HCT116 (cell line): ENCODE data around the gene AQP9. TPM values are rescaled to one million over a fixed set of nuclear protein-coding genes. Genes with fewer than 3 reads are reported as not detected.

Experiments
- ATAC-seq: fragments of 200-7000 bp; cut with Tn5 transposase; 2 replicates; pipeline ENCODE4 v1.9.1; 2020; ENCODE audit warnings: mild to moderate bottlenecking, moderate library complexity
- BruUV-seq: library from RNA; stranded (reverse); fragments of 400-500 nt; replicated peaks from 2 replicates; lab custom pipeline; 2021; lab: Mats Ljungman, UMichigan
- CTCF ChIA-PET: fragments of 300-600 bp; sonication (Branson Sonifier 250); formaldehyde crosslinking; loops from one replicate; lab custom pipeline; 2021; ENCODE audit warnings: antibody characterized with exemption; lab: Charles Lee
- POLR2A ChIA-PET: fragments of 300-600, 350-600 bp; sonication (Branson Sonifier 250); formaldehyde crosslinking; loops from one replicate; lab custom pipeline; 2021; ENCODE audit warnings: antibody characterized with exemption; lab: Charles Lee
- RAD21 ChIA-PET, 2 experiments: fragments of 300-600 bp; sonication (Branson Sonifier 250); formaldehyde crosslinking; loops; one replicate each; lab custom pipeline; 2023; ENCODE audit warnings: low total read pairs in 2 of 2; ENCODE audit not compliant: uncharacterized antibody in 2 of 2, unreplicated experiment in 2 of 2, low non-redundant PET in 1 of 2; lab: Charles Lee
- DNase-seq: peaks from one replicate; pipeline ENCODE4 v3.0.0-alpha.2; 2010; ENCODE audit warnings: low read depth, low spot score
- H2AFZ ChIP-seq: fragments of 200-600 bp; shearing (Covaris generic), sonication (generic); 2 replicates; pipeline ENCODE4 v1.6.1; 2017; ENCODE audit warnings: low read depth, mixed run types, mixed read lengths, antibody characterized with exemption, low read length; ENCODE audit not compliant: poor library complexity, severe bottlenecking
- H3K27ac ChIP-seq: 2 replicates; pipeline ENCODE4 v1.5.1; 2012; ENCODE audit warnings: low read depth, low read length
- H3K27me3 ChIP-seq: fragments of 200-600 bp; sonication (generic); 2 replicates; pipeline ENCODE4 v1.6.1; 2016; ENCODE audit warnings: mixed run types, low read length, mixed read lengths; ENCODE audit not compliant: insufficient read depth
- H3K36me3 ChIP-seq, 2 experiments: fragments of 200-500 bp in 1 of 2; fragments of 200-600 bp in 1 of 2; sonication (Bioruptor generic) in 1 of 2; sonication (generic) in 1 of 2; 2 replicates each; pipeline versions ENCODE4 v1.5.1 to v1.6.1; 2014 to 2016; ENCODE audit warnings: low read length in 2 of 2, inconsistent platforms in 1 of 2, mixed read lengths in 1 of 2, mixed run types in 1 of 2; ENCODE audit not compliant: insufficient read depth in 2 of 2, control insufficient read depth in 1 of 2
- H3K4me1 ChIP-seq, 2 experiments: fragments of 200-600 bp in 1 of 2; sonication (generic) in 1 of 2; 2 replicates each; pipeline versions ENCODE4 v1.5.1 to v1.6.1; 2012 to 2017; ENCODE audit warnings: low read length in 2 of 2, inconsistent platforms in 1 of 2, mild to moderate bottlenecking in 1 of 2, mixed read lengths in 1 of 2, mixed run types in 1 of 2, moderate library complexity in 1 of 2; ENCODE audit not compliant: insufficient read depth in 2 of 2, control insufficient read depth in 1 of 2
- H3K4me2 ChIP-seq: fragments of 200-600 bp; sonication (generic); 2 replicates; pipeline ENCODE4 v1.6.1; 2017; ENCODE audit warnings: mixed run types, low read length, mixed read lengths
- H3K4me3 ChIP-seq, 2 experiments: fragments of 200-600 bp in 1 of 2; sonication (generic) in 1 of 2; replicated peaks in 1 of 2; 2 replicates each; pipeline ENCODE4 v1.5.1; 2011 to 2016; ENCODE audit warnings: low read length in 2 of 2, control low read depth in 1 of 2, low read depth in 1 of 2, mild to moderate bottlenecking in 1 of 2, mixed read lengths in 1 of 2, mixed run types in 1 of 2
- H3K79me2 ChIP-seq: fragments of 200-600 bp; sonication (generic); 2 replicates; pipeline ENCODE4 v1.6.1; 2017; ENCODE audit warnings: mild to moderate bottlenecking, mixed run types, low read length, moderate library complexity, mixed read lengths; ENCODE audit not compliant: insufficient read depth
- H3K9ac ChIP-seq: fragments of 200-600 bp; sonication (generic); 2 replicates; pipeline ENCODE4 v1.6.1; 2016; ENCODE audit warnings: low read length, mixed read lengths
- H3K9me2 ChIP-seq: fragments of 200-600 bp; sonication (generic), shearing (Covaris generic); 2 replicates; pipeline ENCODE4 v1.6.1; 2017; ENCODE audit warnings: mixed run types, mild to moderate bottlenecking, moderate library complexity; ENCODE audit not compliant: insufficient read depth
- H3K9me3 ChIP-seq, 2 experiments: fragments of 200-500 bp in 1 of 2; fragments of 200-600 bp in 1 of 2; sonication (Bioruptor generic) in 1 of 2; sonication (generic) in 1 of 2; 2 replicates each; pipeline ENCODE4 v1.6.1; 2014 to 2017; ENCODE audit warnings: low read length in 2 of 2, mixed read lengths in 2 of 2, inconsistent platforms in 1 of 2, low read depth in 1 of 2, mild to moderate bottlenecking in 1 of 2, mixed run types in 1 of 2, moderate library complexity in 1 of 2; ENCODE audit not compliant: control insufficient read depth in 1 of 2, insufficient read depth in 1 of 2
- H4K20me1 ChIP-seq: fragments of 200-600 bp; sonication (generic), shearing (Covaris generic); 2 replicates; pipeline ENCODE4 v1.6.1; 2017; ENCODE audit warnings: mixed run types, mild to moderate bottlenecking, moderate library complexity; ENCODE audit not compliant: insufficient read depth
- CBX3 ChIP-seq: IDR thresholded peaks from 2 replicates; pipeline ENCODE4 v1.6.1; 2012; ENCODE audit warnings: low read depth
- EGR1 ChIP-seq: IDR thresholded peaks from 2 replicates; pipeline ENCODE4 v1.6.1; 2012; ENCODE audit warnings: low read depth
- ELF1 ChIP-seq: IDR thresholded peaks from 2 replicates; pipeline ENCODE4 v1.6.1; 2012; ENCODE audit warnings: low read depth, borderline replicate concordance
- EZH2 ChIP-seq: fragments of 200-600 bp; sonication (generic); IDR thresholded peaks from 2 replicates; pipeline ENCODE4 v1.6.1; 2017; ENCODE audit warnings: antibody characterized with exemption, mixed run types
- EZH2phosphoT487 ChIP-seq: fragments of 200-600 bp; IDR thresholded peaks from 2 replicates; pipeline ENCODE4 v1.6.1; 2018; ENCODE audit warnings: antibody characterized with exemption, borderline replicate concordance
- POLR2A ChIP-seq: IDR thresholded peaks from 2 replicates; pipeline ENCODE4 v1.7.0; 2011; ENCODE audit warnings: borderline replicate concordance; ENCODE audit not compliant: insufficient read depth, insufficient read length; ENCODE audit errors: extremely low read depth
- POLR2AphosphoS5 ChIP-seq: IDR thresholded peaks from 2 replicates; pipeline ENCODE4 v1.6.1; 2011; ENCODE audit warnings: mild to moderate bottlenecking, low read depth, low read length, moderate library complexity
- RAD21 ChIP-seq: IDR thresholded peaks from 2 replicates; pipeline ENCODE4 v1.6.1; 2012; ENCODE audit warnings: low read depth, mild to moderate bottlenecking
- SP1 ChIP-seq: IDR thresholded peaks from 2 replicates; pipeline ENCODE4 v1.6.1; 2012; ENCODE audit warnings: low read depth
- SRF ChIP-seq: IDR thresholded peaks from 2 replicates; pipeline ENCODE4 v1.6.1; 2012; ENCODE audit warnings: low read depth
- YY1 ChIP-seq: IDR thresholded peaks from 2 replicates; pipeline ENCODE4 v1.6.1; 2011; ENCODE audit warnings: low read length, low read depth, moderate library complexity, mild to moderate bottlenecking; ENCODE audit not compliant: insufficient replicate concordance; ENCODE audit errors: extremely low read depth
- ZNF274 ChIP-seq: fragments of 200-500 bp; sonication (Bioruptor generic); IDR thresholded peaks from 2 replicates; pipeline ENCODE4 v1.6.1; 2014; ENCODE audit warnings: mild to moderate bottlenecking, low read depth, low read length, inconsistent platforms
- intact Hi-C: fragments of 100-400 bp; cut with micrococcal nuclease; formaldehyde crosslinking; loops from 2 replicates; pipeline ENCODE4 v1.10.0; 2022
- total RNA-seq: library from RNA; stranded (reverse); gene quantifications from one replicate; pipeline ENCODE4 v1.2.1, GENCODE V29; 2021; ENCODE audit not compliant: unreplicated experiment
- TF ChIP-seq, protein P1 (sequence below): IDR thresholded peaks from 2 replicates; pipeline ENCODE4 v1.6.1; 2012; ENCODE audit warnings: low read depth
- TF ChIP-seq, protein P2 (sequence below), 3 experiments: fragments of 200-600 bp in 1 of 3; sonication (generic) in 1 of 3; IDR thresholded peaks in 2 of 3; conservative IDR thresholded peaks in 1 of 3; 2 replicates each; pipeline ENCODE4 v1.5.1; 2012 to 2017; ENCODE audit warnings: low read depth in 2 of 3, low read length in 2 of 3, antibody characterized with exemption in 1 of 3, borderline replicate concordance in 1 of 3, control low read depth in 1 of 3, mild to moderate bottlenecking in 1 of 3, mixed read lengths in 1 of 3, mixed run types in 1 of 3, moderate library complexity in 1 of 3; ENCODE audit not compliant: insufficient read depth in 1 of 3
- TF ChIP-seq, protein P3 (sequence below): IDR thresholded peaks from 2 replicates; pipeline ENCODE4 v1.6.1; 2012
- TF ChIP-seq, protein P4 (sequence below): IDR thresholded peaks from 2 replicates; pipeline ENCODE4 v1.6.1; 2011; ENCODE audit warnings: mild to moderate bottlenecking, low read length, moderate library complexity; ENCODE audit not compliant: insufficient replicate concordance; ENCODE audit errors: extremely low read depth

AQP9 gene
- total RNA-seq, 1 experiment from 2014 or later = 0.12 TPM

DNA sequence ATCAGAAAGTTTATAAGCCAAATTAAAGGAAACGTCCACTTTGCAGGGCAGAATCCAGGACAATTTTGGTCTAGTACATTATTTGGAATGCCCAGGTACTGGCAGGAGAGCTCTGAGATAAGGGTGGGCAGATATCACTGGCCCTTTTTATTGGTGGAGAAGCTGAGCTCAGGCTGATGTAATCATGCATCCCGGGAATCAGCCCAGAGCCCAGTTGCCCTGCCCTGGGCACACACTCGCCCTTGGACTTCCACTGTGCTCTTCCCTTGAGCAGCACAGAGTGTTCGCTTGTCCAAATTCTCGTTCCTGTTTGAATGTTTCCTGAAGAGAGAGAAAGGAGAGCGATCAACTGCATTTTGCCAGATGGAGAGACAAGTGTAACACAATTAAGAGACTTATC lies 3.7 kb downstream of the AQP9 start:
- Histone ChIP-seq H3K27me3 (no peaks in the 10 kb centered on the region), H2AFZ (no peak overlapping the region), H3K4me1 (peaks cover 0 to 4% of the 10 kb centered on the region in 2 experiments; a peak in 1 of 4 replicates), H3K27ac (no peak overlapping the region), H3K9me2 (no peaks in the 10 kb centered on the region), H3K4me2 (no peak overlapping the region), H3K4me3 (no peak overlapping the region), H3K9me3 (no peaks in the 10 kb centered on the region), H4K20me1 (no peaks in the 10 kb centered on the region)
- CTCF ChIA-PET = no interaction called here
- no peak for DNase-seq
- POLR2A ChIA-PET = no interaction called here
- RAD21 ChIA-PET = no interaction called here
- intact Hi-C loops = no loop called here
- TF ChIP-seq EGR1 = no peak
- TF ChIP-seq ELF1 = no peak
- TF ChIP-seq, protein P1, sequence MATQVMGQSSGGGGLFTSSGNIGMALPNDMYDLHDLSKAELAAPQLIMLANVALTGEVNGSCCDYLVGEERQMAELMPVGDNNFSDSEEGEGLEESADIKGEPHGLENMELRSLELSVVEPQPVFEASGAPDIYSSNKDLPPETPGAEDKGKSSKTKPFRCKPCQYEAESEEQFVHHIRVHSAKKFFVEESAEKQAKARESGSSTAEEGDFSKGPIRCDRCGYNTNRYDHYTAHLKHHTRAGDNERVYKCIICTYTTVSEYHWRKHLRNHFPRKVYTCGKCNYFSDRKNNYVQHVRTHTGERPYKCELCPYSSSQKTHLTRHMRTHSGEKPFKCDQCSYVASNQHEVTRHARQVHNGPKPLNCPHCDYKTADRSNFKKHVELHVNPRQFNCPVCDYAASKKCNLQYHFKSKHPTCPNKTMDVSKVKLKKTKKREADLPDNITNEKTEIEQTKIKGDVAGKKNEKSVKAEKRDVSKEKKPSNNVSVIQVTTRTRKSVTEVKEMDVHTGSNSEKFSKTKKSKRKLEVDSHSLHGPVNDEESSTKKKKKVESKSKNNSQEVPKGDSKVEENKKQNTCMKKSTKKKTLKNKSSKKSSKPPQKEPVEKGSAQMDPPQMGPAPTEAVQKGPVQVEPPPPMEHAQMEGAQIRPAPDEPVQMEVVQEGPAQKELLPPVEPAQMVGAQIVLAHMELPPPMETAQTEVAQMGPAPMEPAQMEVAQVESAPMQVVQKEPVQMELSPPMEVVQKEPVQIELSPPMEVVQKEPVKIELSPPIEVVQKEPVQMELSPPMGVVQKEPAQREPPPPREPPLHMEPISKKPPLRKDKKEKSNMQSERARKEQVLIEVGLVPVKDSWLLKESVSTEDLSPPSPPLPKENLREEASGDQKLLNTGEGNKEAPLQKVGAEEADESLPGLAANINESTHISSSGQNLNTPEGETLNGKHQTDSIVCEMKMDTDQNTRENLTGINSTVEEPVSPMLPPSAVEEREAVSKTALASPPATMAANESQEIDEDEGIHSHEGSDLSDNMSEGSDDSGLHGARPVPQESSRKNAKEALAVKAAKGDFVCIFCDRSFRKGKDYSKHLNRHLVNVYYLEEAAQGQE = no peak
- no peak for TF ChIP-seq ZNF274
- TF ChIP-seq POLR2A = no peak
- TF ChIP-seq, protein P2, sequence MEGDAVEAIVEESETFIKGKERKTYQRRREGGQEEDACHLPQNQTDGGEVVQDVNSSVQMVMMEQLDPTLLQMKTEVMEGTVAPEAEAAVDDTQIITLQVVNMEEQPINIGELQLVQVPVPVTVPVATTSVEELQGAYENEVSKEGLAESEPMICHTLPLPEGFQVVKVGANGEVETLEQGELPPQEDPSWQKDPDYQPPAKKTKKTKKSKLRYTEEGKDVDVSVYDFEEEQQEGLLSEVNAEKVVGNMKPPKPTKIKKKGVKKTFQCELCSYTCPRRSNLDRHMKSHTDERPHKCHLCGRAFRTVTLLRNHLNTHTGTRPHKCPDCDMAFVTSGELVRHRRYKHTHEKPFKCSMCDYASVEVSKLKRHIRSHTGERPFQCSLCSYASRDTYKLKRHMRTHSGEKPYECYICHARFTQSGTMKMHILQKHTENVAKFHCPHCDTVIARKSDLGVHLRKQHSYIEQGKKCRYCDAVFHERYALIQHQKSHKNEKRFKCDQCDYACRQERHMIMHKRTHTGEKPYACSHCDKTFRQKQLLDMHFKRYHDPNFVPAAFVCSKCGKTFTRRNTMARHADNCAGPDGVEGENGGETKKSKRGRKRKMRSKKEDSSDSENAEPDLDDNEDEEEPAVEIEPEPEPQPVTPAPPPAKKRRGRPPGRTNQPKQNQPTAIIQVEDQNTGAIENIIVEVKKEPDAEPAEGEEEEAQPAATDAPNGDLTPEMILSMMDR (IDR thresholded peaks at IDR 0.05 in 2 of 3, conservative IDR thresholded peaks at IDR 0.05 in 1 of 3; ENCODE audit: borderline replicate concordance in 1 of 3, insufficient read depth in 1 of 3, low read depth in 2 of 3, low read length in 2 of 3) = no peak
- no peak for TF ChIP-seq RAD21
- no peak for TF ChIP-seq SRF
- TF ChIP-seq YY1 = no peak
- no peak for TF ChIP-seq EZH2
- TF ChIP-seq CBX3 = no peak
- TF ChIP-seq, protein P3, sequence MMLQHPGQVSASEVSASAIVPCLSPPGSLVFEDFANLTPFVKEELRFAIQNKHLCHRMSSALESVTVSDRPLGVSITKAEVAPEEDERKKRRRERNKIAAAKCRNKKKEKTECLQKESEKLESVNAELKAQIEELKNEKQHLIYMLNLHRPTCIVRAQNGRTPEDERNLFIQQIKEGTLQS = no peak
- TF ChIP-seq POLR2AphosphoS5 = no peak
- TF ChIP-seq SP1 = no peak
- no peak for TF ChIP-seq EZH2phosphoT487
- TF ChIP-seq, protein P4, sequence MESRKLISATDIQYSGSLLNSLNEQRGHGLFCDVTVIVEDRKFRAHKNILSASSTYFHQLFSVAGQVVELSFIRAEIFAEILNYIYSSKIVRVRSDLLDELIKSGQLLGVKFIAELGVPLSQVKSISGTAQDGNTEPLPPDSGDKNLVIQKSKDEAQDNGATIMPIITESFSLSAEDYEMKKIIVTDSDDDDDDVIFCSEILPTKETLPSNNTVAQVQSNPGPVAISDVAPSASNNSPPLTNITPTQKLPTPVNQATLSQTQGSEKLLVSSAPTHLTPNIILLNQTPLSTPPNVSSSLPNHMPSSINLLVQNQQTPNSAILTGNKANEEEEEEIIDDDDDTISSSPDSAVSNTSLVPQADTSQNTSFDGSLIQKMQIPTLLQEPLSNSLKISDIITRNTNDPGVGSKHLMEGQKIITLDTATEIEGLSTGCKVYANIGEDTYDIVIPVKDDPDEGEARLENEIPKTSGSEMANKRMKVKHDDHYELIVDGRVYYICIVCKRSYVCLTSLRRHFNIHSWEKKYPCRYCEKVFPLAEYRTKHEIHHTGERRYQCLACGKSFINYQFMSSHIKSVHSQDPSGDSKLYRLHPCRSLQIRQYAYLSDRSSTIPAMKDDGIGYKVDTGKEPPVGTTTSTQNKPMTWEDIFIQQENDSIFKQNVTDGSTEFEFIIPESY = no peak
- TF ChIP-seq, all 23 proteins: peak for 0
- no peaks in the 10 kb centered on the region for H3K36me3 ChIP-seq
- no peaks in the 10 kb centered on the region for H3K79me2 ChIP-seq
- no peak for ATAC-seq
- no TSS peak for BruUV-seq
- no peak overlapping the region for H3K9ac ChIP-seq
